Epidermal melanocyte (primary cell): Measurements from ENCODE around the gene C1orf210.

Experiments used
- DNase-seq: peaks from one replicate; pipeline ENCODE4 v3.0.0; 2011; ENCODE audit warnings: low spot score; ENCODE audit not compliant: insufficient read length

Gene C1orf210

GRCh38 chr1:43296207-43296606, 10.8 kb upstream of the C1orf210 start:
- DNase-seq, result peak; percentile 38

- no peak for DNase-seq
These were observed 9.4 kb upstream of the C1orf210 start for GRCh38 chr1:43294761-43295160.

- DNase-seq, result peak; percentile 50
These were observed 8.7 kb upstream of the C1orf210 start for GRCh38 chr1:43293896-43294760.

DNA sequence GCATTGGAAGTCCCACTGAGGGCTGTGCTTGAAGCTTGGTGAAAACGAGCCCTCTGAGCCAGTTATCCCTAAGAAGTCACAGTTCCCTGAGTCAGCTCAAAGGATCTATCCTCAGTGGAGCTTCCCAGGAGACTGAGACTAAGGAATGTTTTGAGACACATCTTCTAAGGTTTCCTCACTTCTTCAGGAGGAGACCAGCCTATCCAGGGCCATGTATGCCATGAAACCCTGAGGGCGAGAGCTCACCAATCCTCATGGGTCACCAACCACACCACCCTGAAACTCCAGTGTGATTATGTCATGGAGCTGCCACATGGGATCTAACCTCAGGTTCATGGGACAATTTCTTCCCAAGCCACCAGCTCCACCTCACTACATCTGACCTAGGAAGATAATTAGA, 7.8 kb upstream of the C1orf210 start:
- no peak for DNase-seq

DNA sequence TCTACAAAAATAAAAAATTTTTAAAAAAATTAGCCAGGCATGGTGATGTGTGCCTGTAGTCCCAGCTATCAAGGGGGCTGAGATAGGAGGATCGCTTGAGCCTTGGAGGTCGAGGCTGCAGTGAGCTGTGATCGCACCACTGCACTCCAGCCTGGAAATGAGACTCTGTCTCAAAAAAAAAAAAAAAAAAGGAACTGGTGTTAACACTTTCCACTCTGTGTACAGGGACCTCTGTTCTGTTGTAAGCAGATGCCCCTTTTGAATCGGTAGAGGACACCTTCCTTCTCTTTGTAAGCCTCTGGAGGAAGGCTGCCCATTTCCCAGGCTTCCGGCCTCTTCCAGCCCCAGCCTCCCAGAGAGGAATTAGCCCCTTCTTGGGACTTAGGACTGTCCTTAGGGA, 7.3 kb upstream of the C1orf210 start:
- no peak for DNase-seq

DNA sequence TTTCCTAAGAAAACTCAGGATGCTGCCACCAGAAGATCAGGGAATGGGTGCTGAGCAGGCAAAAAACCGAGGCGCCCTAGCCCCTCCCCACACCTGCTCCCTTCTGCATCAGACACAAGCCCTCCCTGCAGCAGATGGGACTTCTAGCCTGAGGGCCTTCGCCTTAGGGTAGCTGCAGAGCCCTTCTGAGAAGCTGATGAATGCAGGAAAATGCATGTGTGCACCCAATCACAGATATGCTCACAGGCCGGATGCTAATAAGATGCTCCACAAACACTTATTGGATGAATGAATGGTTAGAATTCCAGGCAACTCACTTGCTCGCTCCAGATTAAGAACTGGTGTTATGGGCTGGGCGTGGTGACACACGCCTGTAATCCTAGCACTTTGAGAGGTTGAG, 6.8 kb upstream of the C1orf210 start:
- DNase-seq, result no peak

DNA sequence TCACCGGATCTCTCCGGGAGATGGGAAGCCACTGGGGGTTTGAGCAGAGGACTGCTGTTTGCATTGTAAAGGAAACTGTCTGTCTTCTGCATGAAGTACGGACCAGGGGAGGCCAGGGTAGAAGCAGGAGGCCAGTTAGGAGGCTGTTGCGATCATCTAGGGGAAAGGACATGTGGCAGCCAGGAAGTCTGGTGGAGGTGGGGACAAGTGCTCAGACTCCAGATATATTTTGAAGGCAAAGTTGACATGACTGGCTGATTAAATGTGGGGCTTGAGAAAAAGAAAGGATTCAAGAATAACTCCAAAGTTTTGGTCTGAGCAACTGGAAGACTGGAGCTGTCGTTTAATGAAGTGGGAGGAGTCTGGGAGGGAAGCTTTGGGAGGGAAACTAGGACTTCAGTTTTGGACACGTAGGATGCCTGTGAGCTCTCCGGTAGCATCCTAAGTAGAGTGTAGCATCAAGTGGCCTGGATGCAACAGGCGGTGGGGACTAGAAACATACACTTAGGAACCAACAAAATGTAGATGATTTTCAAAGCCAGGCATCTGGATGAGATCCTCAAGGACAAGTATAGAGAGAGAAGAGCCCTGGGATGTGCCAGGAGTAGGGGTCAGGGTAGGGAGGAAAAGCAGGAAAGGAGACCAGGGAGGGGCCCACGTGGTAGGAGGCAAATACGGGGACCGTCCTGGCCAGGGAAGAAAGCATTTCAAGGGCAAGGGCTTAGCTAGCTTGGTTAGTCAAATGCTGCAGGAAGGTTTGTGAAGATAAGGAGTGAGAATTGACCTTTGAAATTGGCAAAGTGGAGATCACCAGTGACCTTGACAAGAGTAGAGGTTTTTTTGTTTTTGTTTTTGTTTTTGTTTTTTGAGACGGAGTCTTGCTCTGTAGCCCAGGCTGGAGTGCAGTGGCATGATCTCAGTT, 3.7 kb upstream of the C1orf210 start:
- no peak for DNase-seq

DNA sequence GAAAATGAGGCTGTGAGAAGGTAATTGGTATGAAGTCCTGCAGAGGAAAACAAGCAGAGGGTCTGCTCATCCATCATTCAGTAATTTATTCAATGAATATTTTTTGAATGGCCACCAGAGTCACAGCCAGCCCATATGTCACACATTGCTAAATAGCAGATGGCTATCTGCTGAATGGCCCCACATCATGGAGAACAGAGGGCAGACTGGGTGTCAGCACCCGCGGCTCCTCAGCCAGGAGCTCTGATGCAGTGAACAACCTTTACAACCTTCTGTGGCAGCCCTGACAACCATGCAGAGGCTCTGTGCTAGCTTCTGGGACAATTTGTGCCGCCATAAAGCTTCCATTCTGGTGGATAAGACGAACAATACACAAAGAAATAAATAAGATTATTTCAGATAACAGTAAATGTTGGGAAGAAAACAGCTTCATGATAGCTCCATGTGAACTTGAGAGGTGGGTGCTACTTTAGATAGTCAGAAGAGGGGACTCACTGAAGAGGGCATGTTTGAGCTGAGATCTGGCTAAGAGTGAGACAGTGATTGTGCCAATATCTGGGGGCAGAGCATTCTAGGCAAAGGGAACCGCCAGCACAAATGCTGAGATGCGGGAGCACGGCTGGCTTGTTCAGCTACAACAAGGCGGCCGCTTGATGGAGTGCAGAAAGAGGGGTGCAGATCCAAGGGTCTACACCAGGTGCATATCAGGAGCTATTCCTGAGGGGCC, 2.8 kb upstream of the C1orf210 start:
- no peak for DNase-seq

DNA sequence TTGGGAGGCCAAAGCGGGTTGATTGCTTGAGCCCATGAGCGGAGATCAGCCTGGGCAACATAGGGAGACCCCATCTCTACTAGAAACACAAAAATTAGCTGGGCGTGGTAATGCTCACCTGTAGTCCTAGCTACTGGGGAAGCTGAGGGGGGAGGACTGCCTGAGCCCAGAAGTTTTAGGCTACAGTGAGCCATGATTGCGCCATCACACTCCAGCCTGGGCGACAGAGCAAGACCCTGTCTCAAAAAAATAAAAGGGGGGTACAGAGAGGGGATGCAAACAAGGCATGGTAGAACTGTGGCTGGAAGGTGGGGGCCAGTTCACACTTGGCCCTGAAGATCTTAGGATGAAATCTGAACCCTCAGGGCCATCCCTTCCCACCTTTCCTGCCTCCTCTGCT, 1.2 kb upstream of the C1orf210 start:
- no peak for DNase-seq

DNA sequence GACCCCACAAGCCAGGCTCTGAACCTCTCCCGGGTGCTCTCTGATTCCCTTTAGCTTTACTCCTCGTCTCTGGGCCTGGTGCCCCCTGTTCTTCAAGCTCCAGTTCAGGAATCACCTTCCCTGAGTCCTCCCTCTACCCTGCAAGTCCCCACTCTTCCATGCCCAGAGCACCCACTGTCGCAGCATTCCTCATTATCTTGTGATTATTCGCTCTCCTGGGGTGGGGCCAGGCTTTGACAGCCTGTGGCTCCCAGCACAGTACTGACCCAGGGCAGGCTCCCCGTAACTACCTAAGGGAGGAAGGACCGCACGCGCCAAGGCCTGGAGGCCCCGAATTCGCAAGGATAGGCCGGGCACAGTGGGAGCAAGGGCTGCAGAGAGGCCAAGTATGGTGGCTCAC, 734 bp upstream of the C1orf210 start:
- no peak for DNase-seq

DNA sequence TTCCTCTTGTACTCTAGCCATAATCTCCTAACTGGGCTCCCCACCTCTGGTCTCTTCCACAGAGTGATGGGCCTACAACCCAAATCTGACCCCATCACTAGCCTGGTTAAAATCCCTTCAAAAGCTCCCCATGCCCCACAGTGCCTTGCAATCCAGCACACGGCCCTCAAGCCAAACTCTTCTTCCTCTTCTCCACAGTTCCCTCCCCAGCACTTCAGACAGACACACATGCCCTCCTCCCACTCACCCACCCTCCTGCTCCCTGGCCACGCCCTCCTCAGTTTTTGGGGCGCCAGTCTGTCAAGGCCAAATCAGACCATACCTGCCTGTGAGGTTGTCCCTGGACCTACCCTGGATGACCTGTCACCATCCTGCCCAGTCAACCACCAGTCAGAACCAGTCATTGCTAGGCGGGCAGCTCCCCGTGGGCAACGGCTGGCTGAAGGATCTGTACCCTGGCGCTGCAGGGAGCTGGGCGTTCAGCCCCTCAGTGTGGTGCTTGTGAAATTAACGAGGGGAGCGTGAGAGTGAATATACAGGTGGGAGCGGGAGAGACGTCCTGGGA, 753 bp downstream of the C1orf210 start:
- no peak for DNase-seq

GRCh38 chr1:43284065-43284464, 1.3 kb downstream of the C1orf210 start:
- DNase-seq, result no peak

- DNase-seq, result no peak
These were observed 2.9 kb downstream of the C1orf210 start for GRCh38 chr1:43282220-43283195.

DNA sequence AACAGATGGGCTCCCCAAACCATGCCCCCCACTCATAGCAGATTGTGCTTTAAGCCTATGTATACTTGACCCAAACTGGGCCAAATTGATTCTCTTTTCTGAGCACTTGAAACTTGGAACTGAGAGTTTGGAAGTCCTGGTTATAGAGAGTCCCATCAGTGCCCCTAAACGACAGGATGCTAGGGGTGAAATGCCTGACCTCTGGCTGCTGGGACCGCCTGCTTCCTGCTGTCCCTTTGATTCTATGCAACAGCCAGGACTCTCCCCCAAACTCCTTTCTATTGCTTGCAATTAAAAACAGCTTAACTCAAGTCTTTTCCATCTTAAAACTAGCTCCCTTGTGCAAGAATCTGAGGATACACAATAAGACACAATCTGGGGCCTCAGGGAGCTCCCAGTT, 4.7 kb downstream of the C1orf210 start:
- DNase-seq, result peak; percentile 3

GRCh38 chr1:43279666-43280065, 5.7 kb downstream of the C1orf210 start:
- peak; percentile 10 for DNase-seq

GRCh38 chr1:43279161-43279560, 6.2 kb downstream of the C1orf210 start:
- DNase-seq, result no peak

DNA sequence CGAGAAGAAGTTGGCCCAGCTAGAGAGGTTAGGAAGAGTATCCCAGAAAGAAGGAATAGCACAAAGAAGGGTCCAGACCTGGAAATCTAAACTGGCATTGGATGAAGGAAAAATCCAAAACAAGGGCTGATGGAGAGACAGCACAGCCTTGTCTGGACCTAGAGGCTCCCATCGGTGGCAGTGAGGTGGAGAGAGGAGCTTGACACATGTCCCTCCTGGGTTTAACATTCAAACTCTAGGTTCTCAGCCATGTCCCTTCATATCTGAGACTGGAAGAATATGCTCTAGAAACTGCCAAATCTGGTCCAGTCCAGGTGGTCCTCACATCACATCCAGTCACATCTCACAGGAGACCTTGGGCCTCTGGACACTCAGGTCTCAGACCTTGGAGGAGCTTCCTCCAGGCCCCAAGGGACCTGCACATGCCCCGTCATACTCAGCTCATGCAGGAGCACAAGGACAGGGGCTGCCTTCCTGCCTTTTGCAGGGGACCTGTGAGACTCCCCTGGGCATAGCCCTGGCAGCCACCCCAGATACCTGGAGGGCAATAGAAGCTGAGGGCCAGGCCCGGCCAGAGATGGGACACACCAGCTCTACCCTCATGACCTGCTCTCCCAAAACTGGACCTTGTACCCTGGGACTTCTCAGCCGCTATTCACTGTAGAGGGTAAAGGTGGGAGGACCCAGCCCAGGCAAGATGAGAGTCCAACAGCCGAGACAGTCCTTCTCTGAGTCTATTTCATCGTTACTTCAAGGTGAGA, 8.1 kb downstream of the C1orf210 start:
- DNase-seq, result no peak

DNA sequence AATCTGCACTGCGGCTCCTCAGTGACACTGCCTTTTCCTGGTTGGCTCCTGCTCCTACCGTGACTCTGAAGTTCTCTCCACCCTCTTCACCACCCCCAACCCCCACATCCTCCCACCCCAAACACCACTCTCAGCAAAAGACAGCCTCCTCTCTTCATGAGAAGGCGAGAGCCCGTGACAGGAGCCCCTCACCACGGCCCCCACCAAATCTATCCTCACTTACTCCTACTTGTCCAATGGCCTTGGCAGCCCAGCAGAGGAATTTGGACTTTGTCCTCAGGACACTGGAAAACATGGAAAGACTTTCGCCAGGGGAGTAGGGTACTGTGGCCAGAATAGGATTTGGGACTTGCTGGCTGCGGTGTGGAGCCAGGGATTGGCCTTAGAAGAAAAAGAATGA, 8.7 kb downstream of the C1orf210 start:
- DNase-seq, result no peak

DNA sequence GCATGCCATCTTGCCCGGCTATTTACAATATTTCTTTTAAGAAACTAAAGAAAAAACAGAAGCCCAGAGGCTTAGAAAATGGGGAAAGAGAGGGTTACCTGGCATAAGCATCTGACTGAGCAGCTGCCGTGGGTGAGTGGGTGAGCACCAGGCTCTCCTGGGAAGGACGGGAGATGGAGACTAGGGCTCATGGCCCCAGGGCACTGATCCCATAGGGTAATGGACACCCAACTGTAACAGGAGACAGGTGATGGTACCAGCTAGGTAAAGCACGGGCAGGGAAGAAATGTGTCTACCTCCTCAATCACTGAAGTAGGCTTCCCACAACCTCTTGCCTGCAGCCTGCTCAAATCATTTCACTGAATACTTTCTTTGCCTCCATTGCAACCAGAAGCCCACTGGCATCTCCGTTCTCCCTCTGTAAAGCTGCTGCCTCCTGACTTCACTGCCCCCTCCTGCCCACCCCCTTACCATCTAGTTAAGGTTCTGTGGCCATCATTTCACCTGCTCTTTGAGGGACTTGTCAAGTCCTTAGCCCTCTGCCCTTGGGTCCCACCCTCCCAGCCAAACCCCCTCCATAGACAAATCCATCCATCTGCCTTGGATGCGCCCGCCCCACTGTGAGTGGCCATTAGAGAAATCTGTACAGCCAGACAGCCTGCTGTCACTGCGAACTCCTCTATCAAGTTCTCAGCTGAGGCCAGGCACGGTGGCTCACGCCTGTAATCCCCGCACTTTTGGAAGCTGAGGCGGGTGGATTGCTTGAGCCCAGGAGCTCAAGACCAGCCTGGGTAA, 9.4 kb downstream of the C1orf210 start:
- DNase-seq, result no peak
